Suppressor macrophage treated with lipopolysaccharide for 1 hour (primary cell): Measurements from ENCODE around the gene PARP1.
"Not testable (repeated sequence)": the region's sequence is repeated elsewhere in the genome, so short reads cannot be mapped to it uniquely, and the experiment has no call there.

Experiments used
- DNase-seq, 3 donors: peaks; one replicate each; pipeline ENCODE4 v3.0.0-alpha.2; 2020 to 2022

Gene PARP1

DNA sequence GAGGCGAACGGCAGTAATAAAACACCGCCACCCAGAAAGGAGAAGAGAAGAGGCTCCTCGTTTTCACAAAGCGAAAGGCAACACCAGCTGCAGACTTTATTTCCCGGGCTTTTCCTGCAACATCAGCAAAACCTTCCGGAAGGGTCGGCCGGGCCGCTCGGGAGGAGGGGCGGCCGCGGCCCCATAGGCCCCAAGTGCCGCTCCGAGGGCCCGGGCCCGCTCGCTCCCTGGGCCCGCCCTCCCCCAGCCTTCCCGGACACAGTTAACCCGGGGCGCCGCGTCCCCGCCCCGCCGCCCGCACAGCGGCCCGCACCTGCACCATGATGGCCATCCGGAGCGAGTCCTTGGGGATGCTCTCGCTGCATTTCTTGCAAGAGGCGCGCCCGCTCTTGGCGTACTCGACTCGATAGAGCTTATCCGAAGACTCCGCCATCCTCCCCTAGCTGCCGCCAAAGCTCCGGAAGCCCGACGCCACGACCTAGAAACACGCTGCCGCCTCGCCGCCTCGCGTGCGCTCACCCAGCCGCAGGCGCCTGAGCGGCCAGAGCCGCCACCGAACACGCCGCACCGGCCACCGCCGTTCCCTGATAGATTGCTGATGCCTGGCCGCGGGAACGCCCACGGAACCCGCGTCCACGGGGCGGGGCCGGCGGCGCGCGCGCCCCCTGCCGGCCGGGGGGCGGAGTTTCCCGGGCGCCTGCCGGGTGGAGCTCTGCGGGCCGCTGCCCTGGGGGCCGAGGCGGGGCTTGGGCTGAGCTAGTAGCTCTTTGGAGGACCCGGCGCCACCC is at the start of gene PARP1:
PARP1 (minus strand) TSS at position 597 of the 788 bp plus-strand sequence; CDS start at position 433, 164 bp downstream.
- DNase-seq = peak; percentile 88 to 96 (median 93)

DNA sequence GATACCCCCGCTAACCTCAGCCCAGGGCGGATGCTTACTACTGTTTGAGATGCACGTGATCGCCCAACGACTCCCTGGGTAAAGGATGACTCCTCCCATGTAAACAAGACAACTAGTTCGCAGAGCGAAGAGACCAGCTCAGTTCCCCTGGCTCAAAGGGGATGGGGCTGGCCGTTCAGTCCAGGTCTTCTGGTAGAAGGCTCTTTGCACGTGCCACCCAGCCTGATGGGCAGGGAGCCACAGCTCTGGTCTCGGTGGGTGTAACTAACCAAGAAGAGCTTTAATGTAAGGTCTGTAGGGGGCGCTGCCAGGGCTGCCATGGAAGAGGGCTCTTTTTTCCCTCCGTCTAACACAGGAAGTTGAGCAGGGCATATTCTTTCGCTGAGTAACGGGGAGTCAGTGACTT is 49.4 kb upstream of the PARP1 start:
- DNase-seq = peak in 2 of 3 donors; percentile 32 to 54

DNA sequence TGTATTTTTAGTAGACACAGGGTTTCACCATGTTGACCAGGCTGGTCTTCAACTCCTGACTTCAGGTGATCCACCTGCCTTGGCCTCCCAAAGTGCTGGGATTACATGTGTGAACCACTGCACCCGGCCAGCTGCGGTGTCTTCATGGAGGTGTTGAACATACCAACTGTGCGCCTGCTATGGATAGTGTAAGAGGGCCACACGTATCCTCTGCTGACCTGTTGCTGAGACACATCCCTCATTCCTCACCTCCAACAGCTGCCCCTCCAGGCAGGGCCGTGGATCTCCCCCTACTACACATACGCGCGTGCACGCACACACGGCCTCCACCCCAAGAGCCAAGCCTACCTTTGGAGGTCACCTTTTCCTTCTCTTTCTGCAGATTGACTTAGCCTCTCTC is 48.0 kb upstream of the PARP1 start:
- no peak for DNase-seq

DNA sequence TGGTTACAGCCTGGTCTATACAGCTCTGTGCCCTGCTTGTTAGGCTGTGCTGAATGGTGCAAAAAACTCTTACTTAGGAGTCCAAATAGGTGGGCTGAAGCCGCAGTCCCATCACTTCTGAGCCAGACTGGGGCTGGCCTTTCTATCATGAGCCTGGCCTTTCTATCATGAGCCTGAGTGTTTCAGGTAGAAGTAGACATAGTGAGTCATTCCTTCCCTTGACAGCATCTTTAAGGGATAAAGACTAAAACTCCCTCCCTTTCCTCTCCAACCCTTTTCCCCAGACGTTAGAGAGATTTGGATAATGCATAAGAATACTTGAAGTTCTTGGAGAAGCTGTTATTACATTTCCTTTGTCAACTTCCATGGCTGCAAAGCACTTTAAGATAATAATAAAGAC is 46.5 kb upstream of the PARP1 start:
- DNase-seq = no peak

DNA sequence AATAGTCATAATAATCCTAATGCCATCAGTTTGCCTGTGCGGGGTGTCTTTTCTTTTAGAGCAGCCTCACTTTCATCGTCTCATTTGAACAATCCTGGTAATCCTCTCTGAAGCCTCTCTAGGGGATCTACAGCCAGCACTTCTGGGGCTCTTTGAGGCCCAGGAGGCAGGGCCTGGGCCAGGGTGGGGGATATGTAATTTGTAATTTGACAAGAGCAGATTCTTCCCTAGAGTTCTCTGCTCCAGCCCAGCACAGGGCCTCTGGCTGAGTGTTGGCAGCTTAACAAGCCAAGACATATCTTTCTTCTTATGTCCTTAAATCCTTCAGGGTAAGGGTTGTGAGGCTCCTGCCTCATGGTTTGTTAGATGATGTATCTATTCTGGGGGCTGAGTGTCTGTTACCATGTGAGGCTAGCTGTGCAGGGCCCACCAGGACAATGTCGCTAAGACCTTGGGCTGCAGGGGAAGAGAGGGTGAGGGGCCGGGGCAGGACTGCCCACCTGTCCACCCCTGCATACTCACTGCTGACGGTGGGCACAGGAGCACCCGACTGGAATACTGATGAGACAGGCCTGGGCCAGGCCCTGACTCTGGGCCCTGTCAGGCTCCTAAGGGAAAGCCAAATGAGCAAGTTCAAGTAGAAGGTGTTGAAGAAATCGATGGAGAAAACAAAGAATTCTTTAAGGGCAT is 45.3 kb upstream of the PARP1 start:
- no peak for DNase-seq

DNA sequence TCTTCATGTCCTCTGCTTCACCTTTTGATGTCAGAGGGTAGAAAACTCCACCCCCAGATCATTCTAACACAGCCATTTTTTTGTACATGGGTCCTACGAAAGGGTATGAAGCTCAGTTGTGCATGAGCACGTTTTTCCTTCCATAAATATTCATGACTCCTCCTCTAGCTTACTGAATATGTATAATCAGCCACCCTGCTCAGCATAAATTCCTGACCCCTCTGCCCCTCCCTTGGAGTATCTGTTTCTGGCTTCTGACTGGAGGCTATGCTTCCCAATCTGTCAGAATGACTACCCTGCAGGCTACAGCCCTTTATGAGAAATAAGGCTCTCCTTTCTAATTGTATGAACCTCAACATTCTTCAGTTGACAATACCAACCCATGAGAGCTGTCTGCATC is 42.8 kb upstream of the PARP1 start:
- DNase-seq = no peak

DNA sequence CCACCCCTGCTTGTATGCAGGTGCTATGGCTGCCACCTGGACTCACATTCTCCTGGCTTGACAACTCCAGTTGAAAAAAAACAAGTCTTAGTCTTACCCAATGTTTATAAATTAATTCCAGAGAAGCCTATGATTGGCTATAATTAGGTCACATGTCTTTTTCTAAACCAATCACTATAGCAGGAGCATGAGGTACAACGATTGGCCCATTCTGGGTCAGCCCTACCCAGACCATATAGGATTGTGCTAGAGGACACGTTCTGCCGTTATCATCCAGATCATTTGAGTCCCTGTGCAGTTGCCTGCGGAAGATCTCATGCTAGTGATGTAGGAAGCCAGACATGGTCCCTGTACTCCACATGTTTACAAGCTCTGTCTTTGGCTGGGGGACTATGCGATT is 41.9 kb upstream of the PARP1 start:
- DNase-seq = no peak

DNA sequence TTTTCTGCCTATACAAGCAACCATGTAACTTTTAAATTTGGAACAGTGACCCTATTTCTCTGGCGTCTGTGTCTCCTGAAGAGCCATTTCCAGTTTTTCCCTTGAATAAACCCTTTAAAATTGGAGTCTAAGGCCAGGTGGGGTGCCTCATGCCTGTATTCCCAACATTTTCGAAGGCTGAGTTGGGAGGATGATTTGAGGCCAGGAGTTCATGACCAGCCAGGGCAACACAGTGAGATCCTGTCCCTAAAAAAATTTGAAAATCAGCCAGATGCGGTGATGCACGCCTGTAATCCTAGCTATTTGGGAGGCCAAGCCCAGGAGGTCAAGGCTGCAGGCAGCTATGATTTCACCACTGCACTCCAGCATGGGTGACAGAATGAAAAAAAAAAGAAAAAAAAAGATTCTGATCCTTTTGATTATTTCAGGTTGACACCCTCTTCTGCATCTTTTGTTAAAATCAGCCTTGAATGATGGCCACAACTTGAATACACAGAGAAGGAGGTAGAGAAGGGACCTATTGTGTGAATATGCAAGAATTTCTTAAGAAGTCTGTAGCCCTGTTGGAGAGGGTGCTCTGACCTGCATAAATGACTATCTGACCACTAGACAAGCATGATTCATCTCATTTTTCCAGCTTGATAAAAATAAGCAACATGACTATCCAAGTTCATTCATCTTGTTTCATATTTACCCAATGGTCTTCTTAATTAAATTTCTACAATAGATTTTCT is 40.2 kb upstream of the PARP1 start:
- no peak for DNase-seq

DNA sequence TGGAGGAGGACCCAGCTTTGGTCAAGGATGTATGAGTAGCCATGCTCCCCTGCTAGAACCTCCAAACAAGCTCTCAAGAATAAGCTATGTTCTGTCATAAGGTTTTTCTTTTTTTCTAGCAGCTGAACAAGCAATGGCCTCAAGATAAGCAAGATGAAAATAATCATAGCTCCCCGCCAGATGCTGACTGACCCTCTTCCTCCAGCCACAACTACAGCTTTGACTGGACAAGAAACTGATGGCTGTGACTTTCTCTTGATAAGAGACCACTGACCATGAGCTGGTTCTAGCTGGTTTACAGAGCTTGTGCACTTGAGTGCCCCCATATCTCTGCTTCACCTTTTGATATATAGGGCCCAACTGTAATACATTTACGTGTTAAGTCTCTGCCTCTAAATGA is 38.2 kb upstream of the PARP1 start:
- DNase-seq = no peak

DNA sequence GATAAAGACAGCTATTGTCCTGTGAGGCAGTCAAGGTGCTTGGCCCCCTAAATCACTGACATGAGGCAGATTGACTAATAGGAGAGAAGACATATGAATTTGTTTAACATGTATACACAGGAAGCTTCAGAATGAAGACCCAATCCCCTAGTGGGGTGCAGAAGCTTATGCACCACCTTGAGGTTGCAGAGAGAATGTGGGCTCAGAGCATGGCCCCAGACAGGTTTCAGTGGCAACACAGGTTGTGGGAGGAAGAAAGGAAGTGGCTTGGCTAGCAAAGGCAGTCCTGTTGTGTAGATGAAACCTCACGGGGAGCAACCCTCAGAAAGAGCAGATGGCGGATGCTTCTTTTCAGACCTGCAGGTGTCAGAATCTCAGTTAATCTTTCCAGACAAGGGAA is 37.0 kb upstream of the PARP1 start:
- DNase-seq = no peak

DNA sequence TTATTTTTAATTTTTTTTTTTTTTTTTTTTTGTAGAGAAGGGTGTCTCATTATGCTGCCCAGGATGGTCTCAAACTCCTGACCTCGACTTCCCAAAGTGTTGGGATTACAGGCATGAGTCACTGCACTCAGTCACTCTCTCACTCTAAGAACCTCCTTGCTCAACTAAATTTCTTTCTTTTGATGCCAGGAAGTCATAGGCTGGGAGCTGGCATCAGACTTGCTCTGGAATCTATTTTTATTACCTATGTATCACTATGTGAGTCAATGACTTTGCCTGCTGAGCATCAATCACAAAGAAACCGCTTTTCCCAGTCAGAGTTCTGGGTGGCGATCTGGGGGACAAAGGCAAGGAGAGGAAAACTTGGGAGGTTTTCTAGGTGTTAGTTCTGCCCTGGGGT is 35.5 kb upstream of the PARP1 start:
- peak; percentile 40 to 71 (median 42) for DNase-seq

DNA sequence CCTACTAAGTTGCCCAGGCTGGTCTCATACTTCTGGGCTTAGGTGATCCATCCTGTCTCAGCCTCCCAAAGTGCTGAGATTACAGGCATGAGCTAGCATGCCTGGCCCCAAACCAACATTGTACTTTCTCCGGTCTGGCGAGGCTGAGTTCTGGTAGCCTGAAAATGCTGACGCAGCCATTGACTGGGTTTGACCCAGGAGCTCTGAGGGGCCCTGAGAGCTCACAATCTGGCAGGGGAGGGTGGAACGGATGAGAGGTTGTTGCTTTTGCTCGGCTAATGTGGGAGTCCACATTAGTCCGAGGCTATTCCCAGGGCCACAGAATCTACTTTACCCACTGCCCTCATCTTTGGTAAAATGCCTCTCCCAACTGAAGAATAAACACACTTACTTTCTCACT is 35.1 kb upstream of the PARP1 start:
- DNase-seq = no peak

DNA sequence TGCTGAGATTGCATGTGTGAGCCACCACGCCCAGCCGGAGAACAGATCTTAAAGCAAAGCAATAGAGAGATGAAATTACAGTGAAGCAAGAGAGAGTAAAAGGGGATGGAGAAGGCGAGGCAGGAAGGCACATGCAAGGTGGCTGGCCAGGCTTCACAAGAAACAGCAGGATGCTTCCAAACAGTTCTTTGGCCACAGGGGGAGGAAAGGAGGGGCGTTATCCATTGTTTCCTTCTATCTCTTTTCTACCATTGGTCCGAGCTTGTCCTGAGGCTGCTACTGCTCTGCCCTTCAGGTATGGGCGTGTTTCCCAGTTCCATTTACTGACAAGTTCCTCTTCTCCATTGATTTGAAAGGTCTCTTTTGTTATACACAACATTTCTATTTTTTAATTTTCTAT is 33.7 kb upstream of the PARP1 start:
- no peak for DNase-seq

DNA sequence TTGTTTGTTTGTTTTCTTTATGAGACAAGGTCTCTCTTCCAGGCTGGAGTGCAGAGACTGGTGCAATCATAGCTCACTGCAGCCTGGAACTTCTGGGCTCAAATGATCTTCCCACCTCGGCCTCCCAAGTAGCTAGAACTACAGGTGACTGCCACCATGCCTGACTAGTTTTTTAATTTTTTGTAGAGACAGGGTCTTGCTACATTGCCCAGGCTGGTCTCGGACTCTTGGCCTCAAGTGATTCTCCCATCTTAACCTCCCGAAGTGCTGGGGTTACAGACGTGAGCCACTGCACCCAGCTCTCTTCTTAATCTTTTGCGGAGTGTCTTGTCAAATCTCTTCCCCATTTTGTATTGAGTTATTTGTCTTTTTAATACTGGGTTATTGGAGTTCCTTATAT is 32.6 kb upstream of the PARP1 start:
- DNase-seq = no peak

DNA sequence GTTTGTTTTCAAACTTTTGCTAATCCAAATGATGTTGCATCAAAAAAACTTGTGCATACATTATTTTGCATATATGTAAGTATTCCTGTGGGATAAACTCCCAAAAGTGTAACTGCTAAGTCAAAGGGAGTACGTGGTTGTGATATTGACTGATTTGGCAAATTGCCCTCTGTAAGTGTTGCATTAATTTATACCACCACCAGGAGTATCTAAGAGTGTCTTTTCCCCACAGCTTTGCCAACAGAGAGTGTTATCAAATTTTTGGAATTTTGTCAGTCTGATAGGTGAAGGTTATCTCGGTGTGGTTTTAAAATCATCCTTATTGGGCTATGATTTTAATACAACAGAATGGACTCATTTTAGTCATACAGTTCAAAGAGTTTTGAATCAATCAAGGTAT is 30.1 kb upstream of the PARP1 start:
- DNase-seq = peak in 2 of 3 donors; percentile 9 to 17

DNA sequence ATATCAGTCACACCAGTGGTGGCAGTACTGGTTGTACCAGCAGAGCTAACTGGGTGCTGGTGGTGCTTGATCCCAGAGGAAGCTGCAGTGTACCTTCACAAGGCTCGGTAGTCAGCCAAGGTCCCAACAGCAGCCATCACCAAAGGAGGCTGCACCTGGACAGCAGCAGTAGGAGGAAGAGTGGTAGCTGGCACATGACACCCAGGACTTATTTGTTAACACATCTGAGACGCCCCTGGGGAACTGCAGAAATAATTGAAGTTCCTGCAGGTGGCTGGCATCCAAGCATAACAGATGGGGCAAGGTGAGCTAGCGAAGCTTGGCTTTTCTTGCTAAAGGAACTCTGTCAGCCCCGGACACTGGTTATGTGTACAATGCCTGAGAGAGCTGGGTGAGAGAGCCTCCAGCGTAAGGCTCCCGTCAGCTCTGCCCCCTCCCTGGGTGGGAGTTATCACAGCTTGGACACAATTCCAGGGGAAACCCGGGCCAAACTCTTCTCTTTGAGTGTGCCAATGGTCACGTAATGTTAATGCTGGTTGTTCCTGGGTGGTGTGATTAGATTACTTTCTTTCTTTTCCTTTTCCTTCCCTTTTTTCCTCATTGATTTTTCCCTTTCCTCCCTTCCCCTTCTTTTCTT is 29.1 kb upstream of the PARP1 start:
- DNase-seq = no peak

DNA sequence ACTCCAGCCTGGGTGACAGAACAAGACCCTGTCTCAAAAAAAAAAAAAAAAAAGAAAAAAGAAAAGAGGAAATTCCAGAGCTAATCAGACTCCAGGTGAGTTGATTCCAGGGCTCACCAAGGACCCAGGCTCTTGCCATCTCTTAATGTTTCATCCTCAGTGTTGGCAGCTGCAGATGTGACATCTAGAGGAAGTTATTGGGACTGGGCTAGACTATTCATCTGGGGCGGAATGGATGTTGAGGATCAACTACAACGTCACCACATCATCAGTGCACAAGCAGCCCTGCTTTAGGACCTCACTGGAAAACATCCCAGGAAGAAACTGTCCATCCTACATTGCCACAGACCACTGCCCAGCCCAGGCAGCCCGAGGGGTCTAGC is 28.6 kb upstream of the PARP1 start:
- DNase-seq = no peak

DNA sequence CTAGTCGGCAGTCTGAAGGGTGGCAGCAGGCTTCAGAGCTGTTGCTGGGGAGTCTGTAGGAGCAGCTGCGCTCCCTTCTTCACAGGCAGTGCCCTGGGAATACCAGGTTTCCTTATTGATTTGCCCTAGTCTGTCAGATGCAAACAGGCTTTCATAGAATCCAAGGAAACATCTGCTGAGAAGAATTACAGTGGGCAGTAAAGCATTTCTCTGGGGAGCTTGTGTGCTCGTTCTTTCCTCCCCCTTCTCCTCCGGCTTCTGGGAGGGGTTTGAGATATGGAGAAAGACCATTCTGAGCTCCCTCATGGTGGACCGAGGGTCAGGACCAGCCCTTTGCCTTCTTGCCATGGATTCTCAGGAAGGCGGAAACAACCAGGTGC is 25.4 kb upstream of the PARP1 start:
- DNase-seq = no peak

DNA sequence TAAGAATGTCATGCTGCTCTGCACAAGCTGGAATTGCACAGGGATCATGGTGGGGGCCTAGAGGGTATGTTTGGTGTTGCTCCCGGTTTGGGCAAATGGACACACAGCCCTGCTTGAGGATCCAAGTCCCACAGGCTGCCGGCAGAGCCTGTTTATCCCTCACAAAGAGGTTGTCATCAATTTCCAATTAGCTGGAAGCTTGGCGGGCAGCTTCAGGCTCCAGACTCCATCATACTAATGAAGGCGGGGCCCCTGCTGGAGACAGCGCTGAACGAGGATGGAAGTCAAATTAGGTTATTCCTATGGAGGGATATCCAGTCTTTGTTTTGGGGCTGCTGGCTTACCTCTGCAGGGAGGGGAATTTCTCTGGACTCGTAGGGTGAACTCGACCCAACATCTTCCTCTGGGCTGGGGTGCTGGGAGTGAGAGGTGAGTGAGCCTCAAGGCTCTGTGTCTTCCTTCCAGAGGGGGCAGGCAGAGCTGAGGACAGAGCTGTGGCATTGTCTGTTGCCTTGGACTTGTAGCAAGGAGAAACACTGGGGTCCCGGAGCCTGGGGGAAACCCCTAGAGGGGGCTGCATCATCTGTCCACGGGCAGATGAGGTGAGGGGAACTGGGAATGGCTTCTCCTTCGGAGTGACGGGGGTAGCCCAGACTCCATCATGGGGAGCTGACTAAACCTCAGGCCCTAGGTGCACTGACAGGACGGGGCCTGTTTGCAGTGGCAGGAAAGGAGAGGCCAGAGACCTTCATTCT is 24.9 kb upstream of the PARP1 start:
- DNase-seq = no peak

DNA sequence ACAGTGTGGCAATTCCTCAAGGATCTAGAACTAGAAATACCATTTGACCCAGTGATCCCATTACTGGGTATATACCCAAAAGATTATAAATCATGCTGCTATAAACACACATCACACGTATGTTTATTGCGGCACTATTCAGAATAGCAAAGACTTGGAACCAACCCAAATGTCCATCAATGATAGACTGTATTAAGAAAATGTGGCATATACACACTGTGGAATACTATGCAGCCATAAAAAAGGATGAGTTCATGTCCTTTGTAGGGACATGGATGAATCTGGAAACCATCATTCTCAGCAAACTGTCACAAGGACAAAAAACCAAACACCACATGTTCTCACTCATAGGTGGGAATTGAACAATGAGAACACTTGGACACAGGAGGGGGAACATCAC is 24.0 kb upstream of the PARP1 start:
- not testable (repeated sequence) for DNase-seq

DNA sequence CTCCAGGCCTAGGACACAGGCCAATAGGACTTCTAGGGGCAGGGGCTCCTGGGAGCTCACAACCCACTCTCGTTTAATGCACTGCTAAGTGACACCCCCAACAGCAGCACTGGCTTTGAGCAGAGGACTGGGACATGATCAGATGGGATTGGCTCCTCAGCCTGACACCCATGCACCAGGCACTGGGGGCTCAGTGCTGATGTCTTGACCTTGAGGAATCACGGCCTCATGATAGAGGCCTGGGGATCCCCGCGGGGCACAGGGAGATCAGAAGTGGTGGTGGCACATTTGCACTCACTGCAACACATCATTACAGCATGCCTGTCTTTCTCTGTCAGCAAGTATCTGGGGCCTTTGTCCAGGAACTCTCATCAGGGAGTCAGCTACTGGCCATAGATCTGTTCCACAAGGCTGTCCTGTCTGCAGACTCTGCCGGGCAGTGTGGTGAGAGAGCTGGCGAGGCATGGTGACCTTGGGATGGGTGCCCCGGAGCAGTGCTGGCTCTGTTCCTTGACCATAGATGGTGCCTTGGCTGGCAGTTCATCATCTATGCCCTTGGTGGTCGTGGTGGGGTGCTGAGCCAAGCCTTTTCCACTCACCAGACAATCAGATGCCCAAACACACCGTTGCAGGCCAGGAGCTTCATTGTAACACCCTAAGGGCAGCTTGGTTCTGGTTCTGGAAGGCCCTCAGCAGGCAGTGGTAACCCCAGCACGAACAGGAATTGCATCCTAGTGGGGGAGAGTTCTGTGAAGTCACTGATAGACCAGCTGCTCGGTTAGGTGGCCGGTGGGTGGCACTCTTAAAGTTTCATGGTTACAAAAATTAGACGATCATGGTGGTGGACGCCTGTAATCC is 22.2 kb upstream of the PARP1 start:
- no peak for DNase-seq
